ENCODE results near the gene RAB5IF.

The RAB5IF gene

GRCh38 chr20:36614781-36615557 lies 9.4 kb downstream of the RAB5IF start:
- peaks cover 57% of the 10 kb centered on the region for H3K36me3 ChIP-seq (ENCODE audit: insufficient read depth, low read depth, low read length)

GRCh38 chr20:36620917-36621316 lies 15.3 kb downstream of the RAB5IF start:
- Histone ChIP-seq H3K27me3 (ENCODE audit: insufficient read depth, low read length) (no peaks in the 10 kb centered on the region), H3K36me3 (ENCODE audit: insufficient read depth, low read depth, low read length) (peaks cover under 1% of the 10 kb centered on the region; the same call in 1 of the 2 replicates)

More at GRCh38 chr20:36614781-36615557, 9.4 kb downstream of the RAB5IF start:
- H3K27me3 ChIP-seq (ENCODE audit: insufficient read depth, low read length) = no peaks in the 10 kb centered on the region
- no peaks in the 10 kb centered on the region for H3K4me1 ChIP-seq (ENCODE audit: insufficient read depth, low read length)
- H3K4me3 ChIP-seq (ENCODE audit: low read length) = no peak overlapping the region
- H3K9ac ChIP-seq (ENCODE audit: low read depth, low read length) = no peak overlapping the region
- H3K9me3 ChIP-seq (ENCODE audit: insufficient read depth, low read depth, low read length) = no peaks in the 10 kb centered on the region
- H3K27ac ChIP-seq (ENCODE audit: low read length) = no peak overlapping the region

GRCh38 chr20:36623444-36623843 lies 17.9 kb downstream of the RAB5IF start:
- no peak overlapping the region for H3K4me3 ChIP-seq (ENCODE audit: low read length)
- H3K36me3 ChIP-seq (ENCODE audit: insufficient read depth, low read depth, low read length) = no peaks in the 10 kb centered on the region
- no peaks in the 10 kb centered on the region; the same call in 1 of the 2 replicates for H3K4me1 ChIP-seq (ENCODE audit: insufficient read depth, low read length)
- H3K9me3 ChIP-seq (ENCODE audit: insufficient read depth, low read depth, low read length) = no peaks in the 10 kb centered on the region
- H3K9ac ChIP-seq (ENCODE audit: low read depth, low read length) = no peak overlapping the region
- H3K27me3 ChIP-seq (ENCODE audit: insufficient read depth, low read length) = no peaks in the 10 kb centered on the region
- H3K27ac ChIP-seq (ENCODE audit: low read length) = no peak overlapping the region

More at GRCh38 chr20:36620917-36621316, 15.3 kb downstream of the RAB5IF start:
- Histone ChIP-seq H3K4me1 (ENCODE audit: insufficient read depth, low read length) (no peaks in the 10 kb centered on the region; the same call in 1 of the 2 replicates), H3K27ac (ENCODE audit: low read length) (no peak overlapping the region), H3K9ac (ENCODE audit: low read depth, low read length) (no peak overlapping the region), H3K4me3 (ENCODE audit: low read length) (no peak overlapping the region), H3K9me3 (ENCODE audit: insufficient read depth, low read depth, low read length) (no peaks in the 10 kb centered on the region)

GRCh38 chr20:36624068-36624943 lies 18.7 kb downstream of the RAB5IF start:
- Histone ChIP-seq H3K27ac (ENCODE audit: low read length) (no peak overlapping the region), H3K36me3 (ENCODE audit: insufficient read depth, low read depth, low read length) (no peaks in the 10 kb centered on the region), H3K27me3 (ENCODE audit: insufficient read depth, low read length) (no peaks in the 10 kb centered on the region), H3K4me1 (ENCODE audit: insufficient read depth, low read length) (no peaks in the 10 kb centered on the region; the same call in 1 of the 2 replicates), H3K9me3 (ENCODE audit: insufficient read depth, low read depth, low read length) (no peaks in the 10 kb centered on the region), H3K9ac (ENCODE audit: low read depth, low read length) (no peak overlapping the region), H3K4me3 (ENCODE audit: low read length) (no peak overlapping the region)

GRCh38 chr20:36624944-36625324 lies 19.4 kb downstream of the RAB5IF start:
- no peaks in the 10 kb centered on the region for H3K9me3 ChIP-seq (ENCODE audit: insufficient read depth, low read depth, low read length)
- no peak overlapping the region for H3K9ac ChIP-seq (ENCODE audit: low read depth, low read length)
- no peaks in the 10 kb centered on the region for H3K27me3 ChIP-seq (ENCODE audit: insufficient read depth, low read length)
- no peaks in the 10 kb centered on the region; the same call in 1 of the 2 replicates for H3K4me1 ChIP-seq (ENCODE audit: insufficient read depth, low read length)
- no peak overlapping the region for H3K4me3 ChIP-seq (ENCODE audit: low read length)
- H3K36me3 ChIP-seq (ENCODE audit: insufficient read depth, low read depth, low read length) = no peaks in the 10 kb centered on the region
- H3K27ac ChIP-seq (ENCODE audit: low read length) = no peak overlapping the region

GRCh38 chr20:36628076-36628475 lies 22.5 kb downstream of the RAB5IF start:
- no peaks in the 10 kb centered on the region for H3K36me3 ChIP-seq (ENCODE audit: insufficient read depth, low read depth, low read length)
- no peak overlapping the region for H3K27ac ChIP-seq (ENCODE audit: low read length)
- no peak overlapping the region for H3K4me3 ChIP-seq (ENCODE audit: low read length)
- no peaks in the 10 kb centered on the region for H3K9me3 ChIP-seq (ENCODE audit: insufficient read depth, low read depth, low read length)
- H3K4me1 ChIP-seq (ENCODE audit: insufficient read depth, low read length) = no peaks in the 10 kb centered on the region; the same call in 1 of the 2 replicates
- H3K27me3 ChIP-seq (ENCODE audit: insufficient read depth, low read length) = no peaks in the 10 kb centered on the region
- H3K9ac ChIP-seq (ENCODE audit: low read depth, low read length) = no peak overlapping the region

- no peaks in the 10 kb centered on the region for H3K27me3 ChIP-seq (ENCODE audit: insufficient read depth, low read length)
- H3K4me1 ChIP-seq (ENCODE audit: insufficient read depth, low read length) = no peaks in the 10 kb centered on the region
- H3K4me3 ChIP-seq (ENCODE audit: low read length) = no peak overlapping the region
- no peak overlapping the region for H3K27ac ChIP-seq (ENCODE audit: low read length)
- no peaks in the 10 kb centered on the region for H3K36me3 ChIP-seq (ENCODE audit: insufficient read depth, low read depth, low read length)
- H3K9ac ChIP-seq (ENCODE audit: low read depth, low read length) = no peak overlapping the region; the same call in 1 of the 2 replicates
- no peaks in the 10 kb centered on the region for H3K9me3 ChIP-seq (ENCODE audit: insufficient read depth, low read depth, low read length)
Measured at GRCh38 chr20:36629719-36630681, 24.4 kb downstream of the RAB5IF start.

- Histone ChIP-seq H3K36me3 (ENCODE audit: insufficient read depth, low read depth, low read length) (no peaks in the 10 kb centered on the region), H3K27ac (ENCODE audit: low read length) (no peak overlapping the region), H3K9me3 (ENCODE audit: insufficient read depth, low read depth, low read length) (no peaks in the 10 kb centered on the region), H3K4me1 (ENCODE audit: insufficient read depth, low read length) (no peaks in the 10 kb centered on the region), H3K4me3 (ENCODE audit: low read length) (no peak overlapping the region), H3K27me3 (ENCODE audit: insufficient read depth, low read length) (no peaks in the 10 kb centered on the region), H3K9ac (ENCODE audit: low read depth, low read length) (no peak overlapping the region)
Measured at GRCh38 chr20:36631646-36632045, 26.1 kb downstream of the RAB5IF start.

- H3K27me3 ChIP-seq (ENCODE audit: insufficient read depth, low read length) = no peaks in the 10 kb centered on the region
- no peaks in the 10 kb centered on the region for H3K9me3 ChIP-seq (ENCODE audit: insufficient read depth, low read depth, low read length)
- no peaks in the 10 kb centered on the region for H3K4me1 ChIP-seq (ENCODE audit: insufficient read depth, low read length)
- no peaks in the 10 kb centered on the region for H3K36me3 ChIP-seq (ENCODE audit: insufficient read depth, low read depth, low read length)
- H3K9ac ChIP-seq (ENCODE audit: low read depth, low read length) = 0 out of 2 replicates have a peak overlapping the region, but pooled peaks have one; percentile 11
- H3K4me3 ChIP-seq (ENCODE audit: low read length) = no peak overlapping the region
- H3K27ac ChIP-seq (ENCODE audit: low read length) = no peak overlapping the region
Measured at GRCh38 chr20:36632147-36632486, 26.5 kb downstream of the RAB5IF start.

GRCh38 chr20:36632487-36633284 lies 27.1 kb downstream of the RAB5IF start:
- H3K9ac ChIP-seq (ENCODE audit: low read depth, low read length) = 0 out of 2 replicates have a peak overlapping the region, but pooled peaks have one; percentile 11
- no peaks in the 10 kb centered on the region for H3K4me1 ChIP-seq (ENCODE audit: insufficient read depth, low read length)
- H3K9me3 ChIP-seq (ENCODE audit: insufficient read depth, low read depth, low read length) = no peaks in the 10 kb centered on the region
- no peaks in the 10 kb centered on the region for H3K27me3 ChIP-seq (ENCODE audit: insufficient read depth, low read length)
- H3K36me3 ChIP-seq (ENCODE audit: insufficient read depth, low read depth, low read length) = no peaks in the 10 kb centered on the region
- H3K4me3 ChIP-seq (ENCODE audit: low read length) = no peak overlapping the region
- no peak overlapping the region for H3K27ac ChIP-seq (ENCODE audit: low read length)
